ENCODE data around the gene TLR3. TPM values are rescaled to one million over a fixed set of nuclear protein-coding genes. Genes with fewer than 3 reads are reported as not detected.

TLR3 gene
- polyA plus RNA-seq, 1 donor (not counting 4 experiments of a cell fraction or from before 2014, with no cell fraction given): 8.8 TPM

- no peaks in the 10 kb centered on the region for H3K9me1 ChIP-seq (ENCODE audit: control insufficient read depth, extremely low read depth, insufficient read depth, low read length)
- DNase-seq (ENCODE audit: low read depth, low spot score) (no peak), FAIRE-seq (no peak)
- no peaks in the 10 kb centered on the region for H3K27me3 ChIP-seq (ENCODE audit: control insufficient read depth, extremely low read depth, insufficient read depth, low read length)
- no peaks in the 10 kb centered on the region for H3K9me3 ChIP-seq (ENCODE audit: control insufficient read depth, low read depth, low read length)
- dilution Hi-C loops (cut with MboI; ENCODE audit: extremely low pct_ligation_motif_present, low sequenced_read_pairs): no loop called here
- H3K27ac ChIP-seq (ENCODE audit: control insufficient read depth, insufficient read depth, low read length): no peak overlapping the region
- no peaks in the 10 kb centered on the region for H4K20me1 ChIP-seq (ENCODE audit: control insufficient read depth, extremely low read depth, insufficient read depth, low read length)
- H3K79me2 ChIP-seq (ENCODE audit: control insufficient read depth, insufficient read depth, low read length): no peaks in the 10 kb centered on the region
- no peak overlapping the region for H3K4me3 ChIP-seq (ENCODE audit: control insufficient read depth in 2 of 3, extremely low read depth in 1 of 3, insufficient read depth in 2 of 3, low read depth in 1 of 3, low read length in 3 of 3)
- H3K9ac ChIP-seq (ENCODE audit: control insufficient read depth, extremely low read depth, insufficient read depth, low read length): no peak overlapping the region
- TF ChIP-seq CTCF (optimal IDR thresholded peaks at IDR 0.05 in 1 of 3, IDR thresholded peaks at IDR 0.05 in 1 of 3, conservative IDR thresholded peaks at IDR 0.05 in 1 of 3; ENCODE audit: extremely low read depth in 1 of 3, insufficient read depth in 2 of 3, low read length in 3 of 3): no peak
- no peak for TF ChIP-seq EZH2 (IDR thresholded peaks at IDR 0.05; ENCODE audit: low read length)
- no peaks in the 10 kb centered on the region for H3K4me1 ChIP-seq (ENCODE audit: control insufficient read depth, extremely low read depth, insufficient read depth, low read length)
- H3K4me2 ChIP-seq (ENCODE audit: control insufficient read depth, extremely low read depth, insufficient read depth, low read depth, low read length): no peak overlapping the region
- H3K36me3 ChIP-seq (ENCODE audit: control insufficient read depth in 2 of 2, extremely low read depth in 1 of 2, insufficient read depth in 2 of 2, low read length in 2 of 2): no peaks in the 10 kb centered on the region
- H2AFZ ChIP-seq (ENCODE audit: control insufficient read depth, low read length): no peak overlapping the region
Observed at GRCh38 chr4:186128842-186129241, 59.9 kb downstream of the TLR3 start.

GRCh38 chr4:186131935-186132334 is 63.0 kb downstream of the TLR3 start:
- H3K4me3 ChIP-seq (ENCODE audit: control insufficient read depth in 2 of 3, extremely low read depth in 1 of 3, insufficient read depth in 2 of 3, low read depth in 1 of 3, low read length in 3 of 3): no peak overlapping the region
- no peak for TF ChIP-seq CTCF (optimal IDR thresholded peaks at IDR 0.05 in 1 of 3, IDR thresholded peaks at IDR 0.05 in 1 of 3, conservative IDR thresholded peaks at IDR 0.05 in 1 of 3; ENCODE audit: extremely low read depth in 1 of 3, insufficient read depth in 2 of 3, low read length in 3 of 3)
- no peak for TF ChIP-seq EZH2 (IDR thresholded peaks at IDR 0.05; ENCODE audit: low read length)
- no peaks in the 10 kb centered on the region for H3K4me1 ChIP-seq (ENCODE audit: control insufficient read depth, extremely low read depth, insufficient read depth, low read length)
- H3K79me2 ChIP-seq (ENCODE audit: control insufficient read depth, insufficient read depth, low read length): no peaks in the 10 kb centered on the region
- no peak overlapping the region for H3K4me2 ChIP-seq (ENCODE audit: control insufficient read depth, extremely low read depth, insufficient read depth, low read depth, low read length)
- H2AFZ ChIP-seq (ENCODE audit: control insufficient read depth, low read length): no peak overlapping the region
- H3K9me3 ChIP-seq (ENCODE audit: control insufficient read depth, low read depth, low read length): no peaks in the 10 kb centered on the region
- no peak overlapping the region for H3K9ac ChIP-seq (ENCODE audit: control insufficient read depth, extremely low read depth, insufficient read depth, low read length)
- no peaks in the 10 kb centered on the region for H3K9me1 ChIP-seq (ENCODE audit: control insufficient read depth, extremely low read depth, insufficient read depth, low read length)
- no peak for DNase-seq (ENCODE audit: low read depth, low spot score)
- FAIRE-seq: no peak
- dilution Hi-C loops (cut with MboI; ENCODE audit: extremely low pct_ligation_motif_present, low sequenced_read_pairs): no loop called here
- H4K20me1 ChIP-seq (ENCODE audit: control insufficient read depth, extremely low read depth, insufficient read depth, low read length): no peaks in the 10 kb centered on the region
- H3K36me3 ChIP-seq (ENCODE audit: control insufficient read depth in 2 of 2, extremely low read depth in 1 of 2, insufficient read depth in 2 of 2, low read length in 2 of 2): no peaks in the 10 kb centered on the region
- H3K27me3 ChIP-seq (ENCODE audit: control insufficient read depth, extremely low read depth, insufficient read depth, low read length): no peaks in the 10 kb centered on the region
- H3K27ac ChIP-seq (ENCODE audit: control insufficient read depth, insufficient read depth, low read length): no peak overlapping the region

All from keratinocyte (primary cell).